Measurements from ENCODE around the gene XYLT2. TPM values are rescaled to one million over a fixed set of nuclear protein-coding genes. Genes with fewer than 3 reads are reported as not detected.
A peak's percentile ranks its signal among the peaks of the same experiment; 100 is the strongest.

XYLT2 gene
- total RNA-seq, 1 experiment from 2014 or later = 26.4 TPM

DNA sequence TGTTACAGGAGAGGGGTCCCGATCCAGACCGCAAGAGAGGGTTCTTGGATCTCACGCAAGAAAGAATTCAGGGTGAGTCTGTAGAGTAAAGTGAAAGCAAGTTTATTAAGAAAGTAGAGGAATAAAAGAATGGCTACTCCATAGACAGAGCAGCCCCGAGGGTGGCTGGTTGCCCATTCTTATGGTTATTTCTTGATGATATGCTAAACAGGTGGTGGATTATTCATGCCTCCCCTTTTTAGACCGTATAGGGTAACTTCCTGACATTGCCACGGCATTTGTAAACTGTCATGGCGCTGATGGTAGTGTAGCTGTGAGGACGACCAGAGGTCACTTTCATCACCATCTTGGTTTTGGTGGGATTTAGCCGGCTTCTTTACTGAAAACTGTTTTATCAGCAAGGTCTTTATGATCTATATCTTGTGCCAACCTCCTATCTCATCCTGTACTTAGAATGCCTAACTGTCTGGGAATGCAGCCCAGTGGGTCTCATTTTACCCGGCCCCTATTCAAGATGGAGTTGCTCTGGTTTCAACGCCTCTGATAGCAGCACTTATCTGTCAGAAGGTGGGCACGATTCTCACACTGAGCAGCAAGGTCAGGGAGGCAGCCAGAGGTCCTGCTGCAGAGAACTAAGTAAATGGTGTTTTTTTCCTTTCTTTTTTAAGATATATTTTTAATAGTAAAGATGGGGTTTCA, 26.5 kb upstream of the XYLT2 start:
- Mint-ChIP-seq H3K36me3 (ENCODE audit: insufficient read depth in 1 of 3, low read depth in 3 of 3) (0 out of 7 replicates have a peak, but pooled peaks cover 0 to 3% (median 0%) of the 10 kb centered on the region in 3 experiments), H3K27ac (peak overlapping the region in 2 of 3 experiments; percentile 13 to 16; a peak in 1 of 7 replicates), H3K9me3 (peaks cover 3 to 5% of the 10 kb centered on the region in 2 experiments; a peak in 2 of 5 replicates), H3K27me3 (ENCODE audit: low read depth) (peaks cover 5% of the 10 kb centered on the region), H3K4me3 (no peak overlapping the region; a peak in 1 of 5 replicates), H3K4me1 (peaks cover 5% of the 10 kb centered on the region in 2 experiments; a peak in 3 of 4 replicates)
- no peaks in the 10 kb centered on the region for H3K79me1 ChIP-seq (ENCODE audit: insufficient read depth, low read depth, low read length, poor library complexity, severe bottlenecking)
- H3K27me3 ChIP-seq (ENCODE audit: insufficient read depth, low read length) = no peaks in the 10 kb centered on the region
- H2AFZ ChIP-seq (ENCODE audit: low read length) = no peak overlapping the region
- H2BK20ac ChIP-seq (ENCODE audit: low read depth, low read length, poor library complexity, severe bottlenecking) = no peak overlapping the region
- H3K27ac ChIP-seq (ENCODE audit: insufficient read length, low read depth, low read length) = no peak overlapping the region
- H3K9me3 ChIP-seq (ENCODE audit: control insufficient read depth, low read depth, low read length) = no peaks in the 10 kb centered on the region
- no peak overlapping the region for H4K91ac ChIP-seq (ENCODE audit: insufficient read length, low read depth, low read length)
- no peak for DNase-seq
- TF ChIP-seq, protein P1, sequence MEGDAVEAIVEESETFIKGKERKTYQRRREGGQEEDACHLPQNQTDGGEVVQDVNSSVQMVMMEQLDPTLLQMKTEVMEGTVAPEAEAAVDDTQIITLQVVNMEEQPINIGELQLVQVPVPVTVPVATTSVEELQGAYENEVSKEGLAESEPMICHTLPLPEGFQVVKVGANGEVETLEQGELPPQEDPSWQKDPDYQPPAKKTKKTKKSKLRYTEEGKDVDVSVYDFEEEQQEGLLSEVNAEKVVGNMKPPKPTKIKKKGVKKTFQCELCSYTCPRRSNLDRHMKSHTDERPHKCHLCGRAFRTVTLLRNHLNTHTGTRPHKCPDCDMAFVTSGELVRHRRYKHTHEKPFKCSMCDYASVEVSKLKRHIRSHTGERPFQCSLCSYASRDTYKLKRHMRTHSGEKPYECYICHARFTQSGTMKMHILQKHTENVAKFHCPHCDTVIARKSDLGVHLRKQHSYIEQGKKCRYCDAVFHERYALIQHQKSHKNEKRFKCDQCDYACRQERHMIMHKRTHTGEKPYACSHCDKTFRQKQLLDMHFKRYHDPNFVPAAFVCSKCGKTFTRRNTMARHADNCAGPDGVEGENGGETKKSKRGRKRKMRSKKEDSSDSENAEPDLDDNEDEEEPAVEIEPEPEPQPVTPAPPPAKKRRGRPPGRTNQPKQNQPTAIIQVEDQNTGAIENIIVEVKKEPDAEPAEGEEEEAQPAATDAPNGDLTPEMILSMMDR (conservative IDR thresholded peaks at IDR 0.05) = no peak
- no peak overlapping the region for H2BK12ac ChIP-seq (ENCODE audit: insufficient read length, low read depth, low read length)
- H4K5ac ChIP-seq (ENCODE audit: insufficient read length, low read depth, low read length) = no peak overlapping the region
- WGBS (ENCODE audit: extremely low coverage, insufficient read length, low lambda C conversion rate) = no CpG with 5 or more reads among the region's 12 CpGs
- no peaks in the 10 kb centered on the region for H3K23me2 ChIP-seq (ENCODE audit: insufficient read length, low read depth, low read length, poor library complexity, severe bottlenecking)
- no peak overlapping the region for H3K23ac ChIP-seq (ENCODE audit: insufficient read length, low read depth, low read length)
- no peak overlapping the region for H3K4ac ChIP-seq (ENCODE audit: low read depth, low read length)
- H2BK15ac ChIP-seq (ENCODE audit: low read depth, low read length) = no peak overlapping the region
- H3K9ac ChIP-seq (ENCODE audit: extremely low read depth, insufficient read length, low read length) = no peak overlapping the region
- H2BK120ac ChIP-seq (ENCODE audit: low read depth, low read length, poor library complexity, severe bottlenecking) = no peak overlapping the region
- no peaks in the 10 kb centered on the region for H4K20me1 ChIP-seq (ENCODE audit: control insufficient read depth, insufficient read depth, insufficient read length)
- no peak overlapping the region for H3K18ac ChIP-seq (ENCODE audit: insufficient read length, low read depth, low read length)
- H2AK5ac ChIP-seq (ENCODE audit: insufficient read length, low read length) = no peak overlapping the region
- no peak overlapping the region for H3K56ac ChIP-seq (ENCODE audit: insufficient read length, low read depth, low read length)
- peaks cover 5% of the 10 kb centered on the region; the same call in 1 of the 2 replicates for H3K4me1 ChIP-seq (ENCODE audit: insufficient read depth, low read length)
- no peak overlapping the region for H3K4me2 ChIP-seq (ENCODE audit: insufficient read depth, insufficient read length, low read length)
- no peaks in the 10 kb centered on the region for H3K79me2 ChIP-seq (ENCODE audit: insufficient read depth, low read length)
- no peak overlapping the region for H2BK5ac ChIP-seq (ENCODE audit: insufficient read length, low read length)
- H4K8ac ChIP-seq (replicated peaks; ENCODE audit: insufficient read length, low read depth, low read length) = no peak overlapping the region
- H3T11ph ChIP-seq (ENCODE audit: low read length) = no peak overlapping the region
- no peak overlapping the region; the same call in 1 of the 2 replicates for H3K14ac ChIP-seq (ENCODE audit: insufficient read depth, low read length)
